B cell (primary cell): Measurements from ENCODE around the gene VPS41. TPM values are rescaled to one million over a fixed set of nuclear protein-coding genes. Genes with fewer than 3 reads are reported as not detected.

Experiments used
- ATAC-seq: fragments of 200-7000 bp; cut with Tn5 transposase; one replicate; pipeline ENCODE4 v1.10.0; 2021; ENCODE audit warnings: low read depth, mild to moderate bottlenecking, moderate number of reproducible peaks, moderate library complexity
- CTCF ChIA-PET: fragments of 350-600 bp; sonication (Branson Sonifier 250); formaldehyde crosslinking; loops from one replicate; lab custom pipeline; 2021; ENCODE audit warnings: antibody characterized with exemption, inconsistent platforms; lab: Charles Lee
- POLR2A ChIA-PET: fragments of 350-600 bp; sonication (Branson Sonifier 250); formaldehyde crosslinking; loops from one replicate; lab custom pipeline; 2021; ENCODE audit warnings: antibody characterized with exemption; lab: Charles Lee
- DNase-seq: peaks from one replicate; pipeline ENCODE4 v3.0.0; 2013
- H2AFZ ChIP-seq: 2 replicates; pipeline ENCODE4 v1.6.1; 2012; ENCODE audit warnings: mild to moderate bottlenecking, low read depth, low read length; ENCODE audit not compliant: insufficient read depth, poor library complexity, severe bottlenecking
- H3K27ac ChIP-seq, 2 donors: 1 replicate in 1 of 2; 2 replicates in 1 of 2; pipeline ENCODE4 v1.5.1; 2012 to 2013; ENCODE audit warnings: low read length in 2 of 2, mild to moderate bottlenecking in 2 of 2, moderate library complexity in 1 of 2
- H3K27me3 ChIP-seq, 4 experiments: fragments of 200-600 bp in 1 of 4; sonication (generic) in 1 of 4; replicated peaks in 1 of 4; 1 replicate in 2 of 4; 2 replicates in 2 of 4; pipeline versions ENCODE4 v1.6.1 to v1.7.0; 2013 to 2016; ENCODE audit warnings: low read length in 3 of 4, mild to moderate bottlenecking in 2 of 4, mixed read lengths in 1 of 4, moderate library complexity in 1 of 4; ENCODE audit not compliant: insufficient read depth in 4 of 4, control insufficient read depth in 3 of 4; ENCODE audit errors: control extremely low read depth in 1 of 4
- H3K36me3 ChIP-seq, 2 experiments: replicated peaks in 1 of 2; 1 replicate in 1 of 2; 2 replicates in 1 of 2; pipeline versions ENCODE4 v1.6.1 to v1.7.1; 2013; ENCODE audit warnings: low read length in 1 of 2; ENCODE audit not compliant: insufficient read depth in 2 of 2, control insufficient read depth in 1 of 2; ENCODE audit errors: control extremely low read depth in 1 of 2, extremely low read depth in 1 of 2
- H3K4me1 ChIP-seq, 2 donors: fragments of 200-600 bp in 1 of 2; sonication (generic) in 1 of 2; 1 replicate in 1 of 2; 2 replicates in 1 of 2; pipeline versions ENCODE4 v1.5.1 to v1.6.1; 2013 to 2017; ENCODE audit warnings: low read length in 2 of 2; ENCODE audit not compliant: control insufficient read depth in 2 of 2, insufficient read depth in 2 of 2
- H3K4me2 ChIP-seq: replicated peaks from 2 replicates; pipeline ENCODE3; 2012; ENCODE audit warnings: mild to moderate bottlenecking, low read depth, low read length; ENCODE audit not compliant: poor library complexity, severe bottlenecking
- H3K4me3 ChIP-seq, 5 experiments: fragments of 200-600 bp in 1 of 5; sonication (generic) in 1 of 5; 1 replicate in 3 of 5; 2 replicates in 2 of 5; pipeline versions ENCODE4 v1.5.1 to v1.7.0; 2011 to 2016; ENCODE audit warnings: low read length in 4 of 5, mild to moderate bottlenecking in 4 of 5, low read depth in 2 of 5, control low read depth in 1 of 5, moderate library complexity in 1 of 5; ENCODE audit not compliant: insufficient read depth in 1 of 5; ENCODE audit errors: control extremely low read depth in 1 of 5, extremely low read depth in 1 of 5
- H3K79me2 ChIP-seq: fragments of 200-600 bp; sonication (generic); one replicate; pipeline ENCODE4 v1.6.0; 2016; ENCODE audit warnings: low read length; ENCODE audit not compliant: control insufficient read depth, insufficient read depth
- H3K9ac ChIP-seq: fragments of 200-600 bp; sonication (generic); 2 replicates; pipeline ENCODE4 v1.6.1; 2017; ENCODE audit warnings: mild to moderate bottlenecking, low read length, moderate library complexity
- H3K9me3 ChIP-seq, 3 donors: one replicate each; pipeline versions ENCODE4 v1.6.1 to v1.7.1; 2013; ENCODE audit warnings: low read length in 2 of 3; ENCODE audit not compliant: control insufficient read depth in 2 of 3, insufficient read depth in 1 of 3; ENCODE audit errors: control extremely low read depth in 1 of 3
- H4K20me1 ChIP-seq: 2 replicates; pipeline ENCODE4 v1.6.0; 2012; ENCODE audit warnings: mild to moderate bottlenecking, low read length; ENCODE audit not compliant: insufficient read depth, control insufficient read depth, poor library complexity, severe bottlenecking
- H3K27ac Mint-ChIP-seq: one replicate; pipeline ENCODE4 v1.8.0; 2021; ENCODE audit warnings: mixed read lengths
- H3K27me3 Mint-ChIP-seq: one replicate; pipeline ENCODE4 v1.8.0; 2021; ENCODE audit warnings: mixed read lengths
- H3K4me1 Mint-ChIP-seq: one replicate; pipeline ENCODE4 v1.8.0; 2021; ENCODE audit warnings: mixed read lengths
- H3K4me3 Mint-ChIP-seq: one replicate; pipeline ENCODE4 v1.8.0; 2021; ENCODE audit warnings: mixed read lengths
- H3K9me3 Mint-ChIP-seq: one replicate; pipeline ENCODE4 v1.8.0; 2022; ENCODE audit warnings: mixed read lengths; ENCODE audit not compliant: insufficient read depth
- EZH2 ChIP-seq: IDR thresholded peaks from 2 replicates; pipeline ENCODE4 v1.6.1; 2012; ENCODE audit warnings: borderline replicate concordance, low read depth, mild to moderate bottlenecking, moderate library complexity, low read length; ENCODE audit not compliant: insufficient read depth, poor library complexity, severe bottlenecking
- WGBS: methylation state at CpG from one replicate; pipeline ENCODE4 v1.1.5; 2013; ENCODE audit warnings: missing lambda C conversion rate; ENCODE audit not compliant: insufficient coverage; 5-methylcytosine and 5-hydroxymethylcytosine counted together
- intact Hi-C: fragments of 100-400 bp; cut with micrococcal nuclease; formaldehyde crosslinking; loops from one replicate; pipeline ENCODE4 v1.10.0; 2022
- polyA plus RNA-seq: library from polyadenylated mRNA; depleted of rRNA; stranded (reverse); fragments of >200 nt; gene quantifications from 2 replicates; pipeline ENCODE4 v1.2.3, GENCODE V29; 2012
- total RNA-seq, 2 donors: library from RNA; stranded (reverse); fragments of 120-200 nt in 1 of 2; gene quantifications; 1 replicate in 1 of 2; 2 replicates in 1 of 2; pipeline versions ENCODE4 v1.2.3 to v1.2.4, GENCODE V29; 2013 to 2022
- TF ChIP-seq, protein P1 (sequence below): fragments of 200-600 bp; IDR thresholded peaks from one replicate; pipeline ENCODE4 v1.8.0; 2022; ENCODE audit warnings: antibody characterized with exemption, mild to moderate bottlenecking

VPS41 gene
- total and polyA plus RNA-seq, 2 donors (not counting 1 experiment from before 2014, with no cell fraction given): 9.3 to 114 TPM

- ChIA-PET CTCF (interaction anchor here (1.3 kb wide), 1 partner anchor 15 kb away, joined by 3 read pairs; no protein-coding TSS in a partner anchor), POLR2A (no interaction called here)
- Mint-ChIP-seq H3K27me3 (peaks cover 3% of the 10 kb centered on the region), H3K9me3 (no peaks in the 10 kb centered on the region), H3K4me3 (no peak overlapping the region), H3K27ac (no peak overlapping the region), H3K4me1 (peaks cover 2% of the 10 kb centered on the region)
- TF ChIP-seq, protein P1, sequence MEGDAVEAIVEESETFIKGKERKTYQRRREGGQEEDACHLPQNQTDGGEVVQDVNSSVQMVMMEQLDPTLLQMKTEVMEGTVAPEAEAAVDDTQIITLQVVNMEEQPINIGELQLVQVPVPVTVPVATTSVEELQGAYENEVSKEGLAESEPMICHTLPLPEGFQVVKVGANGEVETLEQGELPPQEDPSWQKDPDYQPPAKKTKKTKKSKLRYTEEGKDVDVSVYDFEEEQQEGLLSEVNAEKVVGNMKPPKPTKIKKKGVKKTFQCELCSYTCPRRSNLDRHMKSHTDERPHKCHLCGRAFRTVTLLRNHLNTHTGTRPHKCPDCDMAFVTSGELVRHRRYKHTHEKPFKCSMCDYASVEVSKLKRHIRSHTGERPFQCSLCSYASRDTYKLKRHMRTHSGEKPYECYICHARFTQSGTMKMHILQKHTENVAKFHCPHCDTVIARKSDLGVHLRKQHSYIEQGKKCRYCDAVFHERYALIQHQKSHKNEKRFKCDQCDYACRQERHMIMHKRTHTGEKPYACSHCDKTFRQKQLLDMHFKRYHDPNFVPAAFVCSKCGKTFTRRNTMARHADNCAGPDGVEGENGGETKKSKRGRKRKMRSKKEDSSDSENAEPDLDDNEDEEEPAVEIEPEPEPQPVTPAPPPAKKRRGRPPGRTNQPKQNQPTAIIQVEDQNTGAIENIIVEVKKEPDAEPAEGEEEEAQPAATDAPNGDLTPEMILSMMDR: no peak
- TF ChIP-seq EZH2: no peak
- no CpG with 5 or more reads among the region's 1 CpG for WGBS
- Histone ChIP-seq H3K4me3 (no peak overlapping the region), H3K9ac (no peak overlapping the region), H3K79me2 (no peaks in the 10 kb centered on the region), H3K27ac (no peak overlapping the region), H4K20me1 (no peaks in the 10 kb centered on the region), H3K4me1 (no peaks in the 10 kb centered on the region), H3K4me2 (no peak overlapping the region), H3K36me3 (no peaks in the 10 kb centered on the region), H2AFZ (no peak overlapping the region), H3K27me3 (no peaks in the 10 kb centered on the region), H3K9me3 (no peaks in the 10 kb centered on the region)
- ATAC-seq: no peak
- no peak for DNase-seq
- intact Hi-C loops: loop anchor here (10.0 kb wide), 1 partner anchor 528 kb away; no protein-coding TSS in a partner anchor
These were observed 27.6 kb upstream of the VPS41 start for GRCh38 chr7:38936641-38937040.

DNA sequence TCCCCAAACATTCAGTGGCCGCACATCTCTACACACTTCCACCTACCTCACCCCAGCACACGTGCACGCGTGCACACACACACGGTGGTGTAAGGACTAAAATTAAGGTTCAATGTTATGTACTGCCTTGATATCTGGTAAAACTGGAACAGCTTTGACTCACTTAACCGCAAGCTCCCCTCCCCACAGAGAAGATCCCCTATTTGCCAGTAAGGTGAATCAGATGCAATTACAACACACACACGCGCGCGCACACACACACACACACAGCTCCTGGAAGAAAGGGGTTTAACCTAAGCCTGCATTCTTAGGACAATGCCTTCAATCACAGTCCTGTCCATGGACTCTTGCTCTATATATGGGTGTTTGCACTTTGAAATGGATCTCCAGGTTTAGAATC is 25.5 kb upstream of the VPS41 start:
- no peaks in the 10 kb centered on the region for H3K9me3 ChIP-seq
- no peak overlapping the region for H3K27ac Mint-ChIP-seq
- CTCF ChIA-PET: no interaction called here
- H3K9ac ChIP-seq: no peak overlapping the region
- no peak for TF ChIP-seq EZH2
- TF ChIP-seq, protein P1: no peak
- ATAC-seq: no peak
- intact Hi-C loops: loop anchor here (10.0 kb wide), 1 partner anchor 530 kb away; no protein-coding TSS in a partner anchor
- peaks cover 3% of the 10 kb centered on the region for H3K27me3 Mint-ChIP-seq
- H3K36me3 ChIP-seq: no peaks in the 10 kb centered on the region
- no peaks in the 10 kb centered on the region for H4K20me1 ChIP-seq
- POLR2A ChIA-PET: no interaction called here
- no peak overlapping the region for H3K4me3 ChIP-seq
- H2AFZ ChIP-seq: no peak overlapping the region
- WGBS: no CpG with 5 or more reads among the region's 10 CpGs
- no peaks in the 10 kb centered on the region for H3K79me2 ChIP-seq
- H3K9me3 Mint-ChIP-seq: no peaks in the 10 kb centered on the region
- peaks cover 2% of the 10 kb centered on the region for H3K4me1 Mint-ChIP-seq
- no peak overlapping the region for H3K4me3 Mint-ChIP-seq
- no peaks in the 10 kb centered on the region for H3K27me3 ChIP-seq
- no peak for DNase-seq
- no peak overlapping the region for H3K4me2 ChIP-seq
- H3K27ac ChIP-seq: no peak overlapping the region
- H3K4me1 ChIP-seq: no peaks in the 10 kb centered on the region
